GM12875 (cell line): Measurements from ENCODE around the gene FSCN2.

ENCODE experiments used
- H3K4me3 ChIP-seq: one replicate; pipeline ENCODE4 v1.5.1; 2011; ENCODE audit warnings: low read depth, low read length, control low read depth
- TF ChIP-seq, protein P1 (sequence below): IDR thresholded peaks from 2 replicates; pipeline ENCODE4 v1.5.1; 2011; ENCODE audit warnings: low read depth, mild to moderate bottlenecking, control low read depth, inconsistent platforms, low read length, moderate library complexity, borderline replicate concordance; ENCODE audit not compliant: insufficient read depth

FSCN2 gene

DNA sequence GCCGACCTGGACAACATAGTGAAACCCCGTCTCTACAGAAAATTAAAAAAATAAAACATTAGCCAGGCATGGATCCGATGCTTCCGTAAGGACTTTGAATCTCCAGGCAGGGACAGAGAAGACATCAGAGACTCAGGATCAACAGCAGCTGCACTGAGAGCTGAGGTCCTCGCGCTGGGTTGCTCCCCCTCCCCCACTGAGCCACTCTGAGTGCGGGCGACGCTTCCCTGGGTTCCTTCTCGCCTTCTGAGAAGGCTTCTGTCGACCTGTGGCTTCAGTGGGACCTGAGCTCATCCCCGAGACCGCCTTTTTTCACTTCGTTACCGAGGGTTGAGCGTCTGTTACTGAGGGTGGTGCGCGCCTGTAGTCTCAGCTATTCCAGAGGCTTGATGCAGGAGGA lies 36.0 kb upstream of the FSCN2 start:
- TF ChIP-seq, protein P1, sequence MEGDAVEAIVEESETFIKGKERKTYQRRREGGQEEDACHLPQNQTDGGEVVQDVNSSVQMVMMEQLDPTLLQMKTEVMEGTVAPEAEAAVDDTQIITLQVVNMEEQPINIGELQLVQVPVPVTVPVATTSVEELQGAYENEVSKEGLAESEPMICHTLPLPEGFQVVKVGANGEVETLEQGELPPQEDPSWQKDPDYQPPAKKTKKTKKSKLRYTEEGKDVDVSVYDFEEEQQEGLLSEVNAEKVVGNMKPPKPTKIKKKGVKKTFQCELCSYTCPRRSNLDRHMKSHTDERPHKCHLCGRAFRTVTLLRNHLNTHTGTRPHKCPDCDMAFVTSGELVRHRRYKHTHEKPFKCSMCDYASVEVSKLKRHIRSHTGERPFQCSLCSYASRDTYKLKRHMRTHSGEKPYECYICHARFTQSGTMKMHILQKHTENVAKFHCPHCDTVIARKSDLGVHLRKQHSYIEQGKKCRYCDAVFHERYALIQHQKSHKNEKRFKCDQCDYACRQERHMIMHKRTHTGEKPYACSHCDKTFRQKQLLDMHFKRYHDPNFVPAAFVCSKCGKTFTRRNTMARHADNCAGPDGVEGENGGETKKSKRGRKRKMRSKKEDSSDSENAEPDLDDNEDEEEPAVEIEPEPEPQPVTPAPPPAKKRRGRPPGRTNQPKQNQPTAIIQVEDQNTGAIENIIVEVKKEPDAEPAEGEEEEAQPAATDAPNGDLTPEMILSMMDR, result no peak

DNA sequence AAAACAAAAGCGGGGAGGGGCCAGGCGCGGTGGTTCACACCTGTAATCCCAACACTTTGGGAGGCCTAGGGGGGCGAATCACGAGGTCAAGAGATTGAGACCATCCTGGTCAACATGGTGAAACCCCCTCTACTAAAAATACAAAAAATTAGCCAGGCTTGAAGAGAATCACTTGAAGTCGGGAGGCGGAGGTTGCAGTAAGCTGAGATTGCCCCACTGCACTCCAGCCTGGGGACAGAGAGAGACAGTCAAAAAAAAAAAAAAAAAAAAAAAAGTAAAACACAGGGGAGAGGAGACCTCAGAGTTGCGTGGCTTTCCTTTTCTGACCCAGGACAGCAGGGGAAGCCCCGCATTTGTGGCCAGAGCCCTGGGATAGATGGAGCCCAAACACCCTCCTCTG lies 35.5 kb upstream of the FSCN2 start:
- TF ChIP-seq, protein P1, result no peak

More for the DNA sequence above, 36.0 kb upstream of the FSCN2 start:
- H3K4me3 ChIP-seq, result no peak overlapping the region

DNA sequence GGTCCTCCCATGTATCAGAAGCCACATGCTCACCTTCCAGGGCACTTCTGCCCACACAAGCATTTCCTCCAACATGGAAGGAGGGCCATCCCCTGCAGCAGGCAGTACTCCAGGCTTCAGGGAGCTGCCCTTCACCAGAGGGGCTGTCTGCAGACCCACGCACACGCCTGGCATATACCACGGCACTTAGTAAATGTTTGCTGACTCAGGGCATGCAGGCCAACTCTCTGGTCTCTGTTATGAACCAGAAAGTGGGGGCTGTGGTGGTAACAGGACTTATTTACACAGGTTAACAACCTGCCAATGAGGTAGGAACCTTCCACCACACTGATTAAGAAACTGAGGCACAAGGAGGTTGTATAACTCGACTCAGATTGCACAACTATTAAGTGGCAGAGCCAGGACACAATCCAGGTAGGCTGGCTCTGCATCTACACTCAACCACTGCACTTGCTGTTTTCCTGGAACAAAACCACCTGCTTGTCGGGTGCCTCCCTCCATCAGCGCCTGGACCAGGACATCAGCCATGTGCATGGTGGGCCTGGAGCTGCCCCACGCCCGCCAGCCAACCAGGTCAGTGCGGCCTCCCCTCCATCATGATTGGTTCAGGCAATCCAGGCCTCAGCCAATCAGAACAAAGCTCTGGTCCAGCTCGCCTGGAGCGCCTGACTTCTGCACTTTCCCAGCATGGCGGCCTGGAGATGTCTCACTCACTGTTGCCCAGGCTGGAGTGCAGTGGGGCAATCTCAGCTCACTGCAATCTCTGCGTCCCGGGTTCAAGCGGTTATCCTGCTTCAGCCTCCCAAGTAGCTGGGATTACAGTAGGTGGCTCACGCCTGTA lies 34.8 kb upstream of the FSCN2 start:
- TF ChIP-seq, protein P1, result no peak
- no peak overlapping the region for H3K4me3 ChIP-seq

More for the DNA sequence above, 35.5 kb upstream of the FSCN2 start:
- no peak overlapping the region for H3K4me3 ChIP-seq

DNA sequence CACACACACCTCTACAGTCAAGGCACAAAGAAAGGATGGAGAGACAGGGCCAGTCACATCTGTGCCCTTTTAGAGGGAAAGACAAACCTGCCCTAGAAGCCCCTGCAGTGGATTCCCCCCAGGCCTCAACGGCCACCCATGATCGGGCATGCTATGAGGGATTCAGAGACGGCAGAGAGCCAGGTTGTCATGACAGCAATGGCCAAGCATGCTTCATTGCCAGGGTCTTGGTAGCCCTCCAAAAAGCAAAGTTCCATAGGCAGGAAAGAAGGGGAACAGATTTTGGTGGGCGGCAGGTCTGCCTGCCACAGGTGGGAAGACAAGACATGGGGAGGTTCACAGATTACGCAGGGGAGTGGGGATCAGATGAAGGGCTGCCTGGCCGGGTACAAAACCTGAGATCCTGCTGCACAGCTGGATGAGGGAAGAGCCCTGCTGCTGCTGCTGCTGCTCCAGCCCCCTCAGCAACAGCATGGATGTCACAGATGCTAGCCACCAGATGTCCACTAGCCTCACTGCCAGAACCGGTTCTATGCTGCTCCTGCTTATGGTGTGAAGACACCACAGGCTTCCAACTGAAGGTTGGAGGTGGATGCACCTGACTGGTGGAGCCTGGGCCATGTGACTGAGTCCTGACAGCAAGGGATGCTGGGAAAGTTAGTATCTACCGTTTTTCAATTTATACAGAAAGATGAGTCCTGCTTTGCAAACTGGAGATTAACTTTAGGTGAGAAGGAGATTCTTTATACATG lies 33.4 kb upstream of the FSCN2 start:
- no peak overlapping the region for H3K4me3 ChIP-seq
- TF ChIP-seq, protein P1, result no peak

DNA sequence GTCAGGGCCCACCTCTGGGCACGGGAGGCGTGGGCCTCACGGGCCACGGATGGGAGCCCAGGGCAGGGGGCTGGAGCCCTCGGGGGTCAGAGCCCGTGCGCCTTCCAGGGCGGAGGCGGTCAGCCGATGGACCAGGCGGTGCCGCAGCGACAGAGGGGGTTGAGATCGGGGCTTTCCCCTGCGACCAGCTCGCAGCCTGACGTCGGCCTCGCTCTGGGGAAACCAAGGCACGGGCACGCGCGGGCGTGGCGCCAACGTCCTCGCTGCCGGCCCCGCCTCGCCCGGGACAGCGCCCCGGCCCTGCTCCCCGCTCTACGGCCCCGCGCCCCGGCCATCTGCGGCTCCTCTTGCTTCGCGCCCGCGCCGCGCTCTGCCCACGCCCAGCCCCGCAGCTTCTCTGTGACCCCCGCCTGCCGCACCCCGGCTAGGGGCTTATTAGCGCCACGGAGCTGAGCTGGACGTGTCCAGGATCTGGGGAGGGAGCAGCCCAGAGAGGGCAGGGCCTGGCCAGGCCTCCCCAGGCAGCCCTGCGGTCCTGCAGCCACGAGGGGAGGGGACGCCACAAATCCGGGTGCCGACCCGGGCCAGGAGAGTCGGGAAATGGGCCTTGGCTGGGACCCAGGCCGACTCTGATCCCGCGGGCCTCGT lies 29.1 kb upstream of the FSCN2 start:
- H3K4me3 ChIP-seq, result no peak overlapping the region
- TF ChIP-seq, protein P1, result no peak

DNA sequence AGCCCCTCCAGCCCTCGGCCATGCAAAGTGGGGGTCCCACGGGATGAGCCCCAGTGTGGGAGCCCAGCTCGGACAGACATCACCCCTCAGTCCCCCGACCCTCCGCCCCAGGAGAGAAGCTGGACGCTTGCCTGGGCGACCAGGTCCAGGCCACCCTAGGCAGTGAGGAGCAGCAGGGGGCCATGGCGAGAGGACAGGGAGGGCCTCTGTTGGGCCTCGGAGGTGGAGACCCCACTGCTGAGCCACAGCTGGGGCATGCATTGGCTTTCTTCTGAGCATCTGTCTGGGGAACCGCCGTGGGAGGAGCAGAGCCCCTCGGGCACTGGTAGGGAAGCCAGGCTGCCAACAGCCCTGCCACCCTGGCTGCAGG lies 28.6 kb upstream of the FSCN2 start:
- TF ChIP-seq, protein P1, result no peak
- H3K4me3 ChIP-seq, result no peak overlapping the region
